NCI-H1417 (cell line): Measurements from ENCODE around the gene POLR2B.
"Not testable (repeated sequence)": the region's sequence is repeated elsewhere in the genome, so short reads cannot be mapped to it uniquely, and the experiment has no call there.

Source experiments
- DNase-seq, 3 experiments: peaks; one replicate each; lab custom pipeline; 2025; lab: John Stamatoyannopoulos, UW

POLR2B gene

GRCh38 chr4:56978750-56979303, at the start of gene POLR2B:
Gene POLR2B (plus strand): TSS chr4:56978896. CDS start chr4:56978986, 90 bp downstream.
- DNase-seq, result peak; percentile 88 to 98 (median 96)

GRCh38 chr4:56930638-56931037, 48.1 kb upstream of the POLR2B start:
- DNase-seq, result no peak

GRCh38 chr4:56931924-56932323, 46.8 kb upstream of the POLR2B start:
- DNase-seq, result no peak

- DNase-seq, result no peak
Observed at GRCh38 chr4:56937262-56937661, 41.4 kb upstream of the POLR2B start.

- not testable (repeated sequence) for DNase-seq
Observed at GRCh38 chr4:56939826-56940225, 38.9 kb upstream of the POLR2B start.

- no peak for DNase-seq
Observed at GRCh38 chr4:56940403-56940802, 38.3 kb upstream of the POLR2B start.

- DNase-seq, result no peak
Observed at GRCh38 chr4:56940971-56941370, 37.7 kb upstream of the POLR2B start.

- DNase-seq, result no peak
Observed at GRCh38 chr4:56941403-56941802, 37.3 kb upstream of the POLR2B start.

- no peak for DNase-seq
Observed at GRCh38 chr4:56953680-56954520, 24.8 kb upstream of the POLR2B start.

GRCh38 chr4:56958111-56958517, 20.6 kb upstream of the POLR2B start:
- peak in 2 of 3 experiments; percentile 3 to 82 for DNase-seq

- peak in 1 of 3 experiments; percentile 30 for DNase-seq
Observed at GRCh38 chr4:56959100-56959499, 19.6 kb upstream of the POLR2B start.

- no peak for DNase-seq
Observed at GRCh38 chr4:56961107-56961500, 17.6 kb upstream of the POLR2B start.

- no peak for DNase-seq
Observed at GRCh38 chr4:56971383-56971782, 7.3 kb upstream of the POLR2B start.

GRCh38 chr4:56972389-56972788, 6.3 kb upstream of the POLR2B start:
- no peak for DNase-seq

- no peak for DNase-seq
Observed at GRCh38 chr4:56972809-56973208, 5.9 kb upstream of the POLR2B start.

GRCh38 chr4:56973336-56973735, 5.4 kb upstream of the POLR2B start:
- no peak for DNase-seq

- DNase-seq, result peak in 2 of 3 experiments; percentile 33 to 51
Observed at GRCh38 chr4:56976283-56976836, 2.3 kb upstream of the POLR2B start.

- DNase-seq, result peak; percentile 34 to 75 (median 71)
Observed at GRCh38 chr4:56976837-56977320, 1.8 kb upstream of the POLR2B start.

GRCh38 chr4:56977321-56978012, 1.2 kb upstream of the POLR2B start, which contains the start of gene NOA1:
Gene NOA1 (minus strand): TSS chr4:56977606. CDS start chr4:56977585, 21 bp downstream.
- DNase-seq, result peak; percentile 98 to 99 (median 99)

GRCh38 chr4:56979421-56980072, 851 bp downstream of the POLR2B start:
- DNase-seq, result peak in 1 of 3 experiments; percentile 14

GRCh38 chr4:56981795-56982201, 3.1 kb downstream of the POLR2B start:
- no peak for DNase-seq

GRCh38 chr4:56986192-56986591, 7.5 kb downstream of the POLR2B start:
- DNase-seq, result no peak
